Stimulated activated naive CD4-positive, alpha-beta T cell (primary cell): ENCODE results near the gene RDX.
"Not testable (repeated sequence)": the region's sequence is repeated elsewhere in the genome, so short reads cannot be mapped to it uniquely, and the experiment has no call there.

ENCODE experiments used
- DNase-seq, 6 experiments: peaks; one replicate each; lab custom pipeline; 2025; lab: John Stamatoyannopoulos, UW

Gene RDX

DNA sequence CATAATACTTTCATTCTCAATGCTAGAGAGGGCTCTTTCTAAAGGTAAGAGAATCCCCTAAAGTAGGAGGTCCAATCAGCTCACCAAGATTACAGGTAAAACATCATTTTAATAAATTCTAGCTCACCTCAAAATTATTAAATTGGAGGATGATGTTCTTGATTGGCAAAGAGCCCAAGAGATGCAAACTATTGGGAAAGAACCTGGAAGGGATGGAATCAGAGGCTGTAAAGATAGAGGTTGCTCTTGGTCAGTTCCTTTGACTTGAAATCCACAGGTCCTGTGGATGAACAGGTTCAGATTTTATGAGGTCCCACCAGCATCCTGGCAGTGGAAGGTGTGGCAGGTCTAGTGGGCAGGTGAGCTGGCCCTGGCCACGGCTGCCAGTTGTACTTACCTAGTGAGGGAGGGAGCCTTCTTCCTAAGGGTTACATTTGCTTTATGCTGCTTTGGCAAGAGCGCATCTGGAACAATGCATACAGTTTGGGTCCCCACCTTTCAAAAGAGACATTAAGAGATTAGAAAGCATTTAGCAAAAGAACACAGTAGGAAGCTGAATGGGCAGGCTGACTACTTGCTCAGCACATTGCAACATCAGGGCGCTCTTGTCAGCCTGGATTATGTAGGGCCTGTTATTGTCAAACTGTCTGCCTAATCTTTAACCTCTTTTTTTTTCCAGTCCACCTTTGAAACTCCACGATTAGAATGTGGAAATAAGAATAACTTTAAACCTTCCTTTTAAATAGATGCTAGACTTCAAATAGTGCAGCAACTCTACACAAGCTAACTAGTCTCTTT is 97.0 kb downstream of the RDX start:
- no peak for DNase-seq

DNA sequence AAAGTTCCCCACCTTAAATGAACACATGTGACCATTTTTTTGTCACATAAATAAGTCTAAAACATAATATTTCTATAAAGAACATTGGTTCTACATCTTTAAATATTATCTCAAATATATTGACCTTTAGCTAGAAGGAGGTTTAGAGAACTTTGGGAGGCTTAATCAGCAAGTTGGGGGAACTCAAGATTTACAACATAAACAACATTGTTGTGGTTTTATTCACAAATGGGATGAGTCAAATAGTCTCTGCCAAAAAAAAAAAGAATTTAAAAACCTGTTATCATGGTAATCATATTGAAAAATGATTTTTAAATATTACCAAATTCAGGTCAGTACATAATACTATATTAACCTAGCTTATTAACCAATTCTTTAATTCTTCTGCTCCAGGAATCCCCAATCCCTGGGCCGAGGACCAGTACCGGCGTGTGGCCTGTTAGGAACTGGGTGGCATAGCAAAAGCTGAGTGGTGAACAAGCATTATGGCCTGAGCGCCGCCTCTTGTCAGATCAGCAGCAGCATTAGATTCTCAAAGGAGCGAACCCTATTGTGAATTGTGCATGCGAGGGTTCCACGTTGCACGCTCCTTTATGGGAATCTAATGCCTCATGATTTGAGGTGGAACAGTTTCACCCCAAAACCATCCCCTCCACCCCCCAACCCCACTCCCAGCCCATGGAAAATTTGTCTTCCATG is 98.2 kb downstream of the RDX start:
- DNase-seq = no peak

DNA sequence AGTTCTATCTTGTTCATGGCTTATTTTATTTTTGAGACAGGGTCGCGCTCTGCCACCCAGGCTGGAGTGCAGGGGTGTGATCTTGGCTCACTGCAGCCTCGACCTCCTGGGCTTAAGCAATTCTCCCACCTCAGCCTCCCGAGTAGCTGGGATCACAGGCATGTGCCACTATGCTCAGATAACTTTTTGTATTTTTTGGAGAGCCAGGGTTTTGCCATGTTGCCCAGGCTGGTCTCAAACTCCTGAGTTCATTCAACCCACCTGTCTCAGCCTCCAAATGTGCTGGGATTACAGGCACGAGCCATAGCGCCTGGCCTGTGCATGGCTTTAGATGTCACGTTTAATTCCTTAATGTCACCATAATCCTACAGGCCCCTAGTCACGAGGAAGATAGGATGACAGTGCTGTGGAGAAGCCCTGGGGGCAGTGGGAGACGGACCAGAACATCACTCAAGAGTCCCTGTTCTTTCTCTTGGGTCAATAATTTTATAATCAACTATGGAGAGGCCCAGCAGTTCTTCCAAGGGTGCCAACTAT is 99.5 kb downstream of the RDX start:
- DNase-seq = no peak

DNA sequence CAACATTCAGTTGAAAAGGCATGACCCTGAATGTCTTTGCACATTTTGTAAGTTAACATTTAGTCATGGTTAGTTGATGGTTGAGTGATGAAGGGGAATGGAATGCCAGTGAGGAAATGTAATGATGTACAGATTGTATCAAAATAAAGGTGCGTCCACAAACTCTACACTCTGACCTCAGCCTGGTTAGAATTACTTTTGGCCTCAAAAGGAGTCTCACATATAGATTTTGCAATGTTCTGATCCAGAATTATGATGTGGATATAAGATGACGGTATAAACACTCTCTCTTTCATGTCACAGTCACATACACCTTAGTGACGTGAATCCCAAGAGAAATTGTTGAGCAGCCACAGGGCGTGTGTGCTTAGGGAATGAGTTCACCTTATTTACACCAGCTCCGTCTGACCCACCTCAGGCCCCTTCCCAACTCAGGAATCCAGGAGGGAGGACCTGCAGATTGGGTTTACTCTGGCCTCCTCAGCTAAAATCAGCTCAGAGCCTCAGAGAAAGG is 100.1 kb downstream of the RDX start:
- no peak for DNase-seq

DNA sequence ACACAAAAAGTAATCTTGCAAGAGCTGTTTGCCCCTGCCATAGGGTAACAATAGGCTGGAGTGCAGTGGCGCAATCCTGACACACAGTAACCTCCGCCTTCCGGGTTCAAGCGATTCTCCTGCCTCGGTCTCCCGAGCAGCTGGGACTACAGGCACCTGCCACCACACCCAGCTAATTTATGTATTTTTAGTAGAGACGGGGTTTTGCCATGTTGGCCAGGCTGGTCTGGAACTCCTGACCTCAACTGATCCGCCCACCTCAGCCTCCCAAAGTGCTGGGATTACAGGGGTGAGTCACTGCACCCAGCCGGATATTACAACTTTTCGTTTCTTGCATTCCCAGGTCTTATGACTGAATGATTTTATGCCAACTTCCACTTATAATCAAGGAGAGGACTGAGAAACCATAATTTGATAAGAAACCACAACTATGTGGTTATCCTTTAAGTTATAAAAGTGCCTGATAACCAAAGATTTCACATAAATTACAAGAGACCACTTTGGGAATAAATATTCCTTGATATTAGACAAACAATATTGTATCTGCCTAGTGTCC is 102.1 kb downstream of the RDX start:
- DNase-seq = not testable (repeated sequence)

DNA sequence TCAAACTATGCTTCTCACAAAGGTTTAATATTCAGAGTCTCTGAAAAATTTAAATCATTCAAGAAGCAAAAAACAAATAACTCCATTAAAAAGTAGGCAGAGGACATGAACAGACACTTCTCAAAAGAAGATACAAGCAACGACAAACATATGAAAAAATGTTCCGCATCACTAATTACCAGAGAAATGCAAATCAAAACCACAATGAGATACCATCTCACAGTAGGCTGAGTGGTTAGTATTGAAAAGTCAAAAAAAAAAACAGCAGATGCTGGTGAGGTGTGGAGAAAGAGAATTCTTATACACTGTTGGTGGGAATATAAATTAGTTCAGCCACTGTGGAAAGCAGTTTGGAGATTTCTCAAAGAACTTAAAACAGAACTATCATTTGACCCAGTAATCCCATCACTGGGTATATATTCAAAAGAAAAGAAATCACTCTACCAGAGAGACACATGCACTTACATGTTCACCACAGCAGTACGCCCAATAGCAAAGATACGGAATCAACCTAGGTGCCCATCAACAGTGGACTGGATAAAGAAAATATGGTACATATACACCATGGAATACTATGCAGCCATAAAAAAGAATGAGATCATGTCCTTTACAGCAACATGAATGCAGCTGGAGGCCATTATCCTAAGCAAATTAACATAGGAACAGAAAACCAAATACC is 103.7 kb downstream of the RDX start:
- not testable (repeated sequence) for DNase-seq

DNA sequence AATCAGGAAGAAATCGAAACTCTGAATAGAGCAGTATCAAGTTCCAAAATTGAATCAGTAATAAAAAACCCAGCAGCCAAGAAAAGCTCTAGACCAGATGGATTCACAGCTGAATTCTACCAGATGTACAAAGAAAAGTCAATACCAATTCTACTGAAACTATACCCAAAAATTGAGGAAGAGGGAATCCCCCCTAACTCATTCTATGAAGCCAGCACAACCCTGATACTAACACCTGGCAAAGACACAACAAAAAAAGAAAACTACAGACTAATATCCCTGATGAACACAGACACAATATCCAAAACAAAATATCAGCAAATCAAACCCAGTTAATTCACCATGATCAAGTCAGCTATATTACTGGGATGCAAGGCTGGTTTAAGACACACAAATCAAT is 105.5 kb downstream of the RDX start:
- DNase-seq = no peak

DNA sequence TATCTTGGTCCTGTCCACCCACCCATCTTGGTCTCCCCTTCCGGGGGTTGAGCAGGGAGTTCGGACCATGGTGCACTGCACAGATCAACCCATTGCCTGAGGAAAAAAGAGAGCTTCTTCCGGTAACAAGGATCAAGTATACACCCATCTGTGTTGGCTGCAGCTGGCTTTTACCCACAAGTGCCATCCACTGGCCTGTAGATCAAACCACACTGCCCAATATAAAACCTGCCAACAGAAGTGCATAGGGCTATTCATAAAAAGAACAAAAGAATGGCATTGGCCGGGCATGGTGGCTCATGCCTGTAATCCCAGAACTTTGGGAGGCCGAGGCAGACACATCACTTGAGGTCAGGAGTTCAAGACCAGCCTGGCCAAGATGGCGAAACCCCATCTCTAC is 108.7 kb downstream of the RDX start:
- no peak for DNase-seq

DNA sequence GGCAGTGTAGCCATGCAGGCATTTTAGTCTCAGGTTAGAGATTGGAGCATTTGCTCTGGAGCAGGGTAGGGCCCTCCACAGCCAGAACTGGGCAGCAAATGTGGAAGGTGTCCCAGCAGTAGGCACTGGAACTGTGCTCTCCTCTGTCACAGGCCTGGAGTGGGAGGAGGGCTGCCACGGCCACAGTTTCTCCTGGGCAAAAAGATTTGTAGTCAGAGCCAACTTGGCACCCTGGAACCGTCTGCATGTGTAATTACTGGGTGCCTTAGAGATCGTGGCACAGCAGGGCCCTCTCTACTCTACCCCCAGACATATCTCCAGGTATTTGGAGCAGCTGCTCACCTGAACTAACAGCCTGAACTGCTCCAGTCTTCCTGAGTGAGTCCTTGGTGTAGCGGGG is 109.5 kb downstream of the RDX start:
- no peak for DNase-seq

DNA sequence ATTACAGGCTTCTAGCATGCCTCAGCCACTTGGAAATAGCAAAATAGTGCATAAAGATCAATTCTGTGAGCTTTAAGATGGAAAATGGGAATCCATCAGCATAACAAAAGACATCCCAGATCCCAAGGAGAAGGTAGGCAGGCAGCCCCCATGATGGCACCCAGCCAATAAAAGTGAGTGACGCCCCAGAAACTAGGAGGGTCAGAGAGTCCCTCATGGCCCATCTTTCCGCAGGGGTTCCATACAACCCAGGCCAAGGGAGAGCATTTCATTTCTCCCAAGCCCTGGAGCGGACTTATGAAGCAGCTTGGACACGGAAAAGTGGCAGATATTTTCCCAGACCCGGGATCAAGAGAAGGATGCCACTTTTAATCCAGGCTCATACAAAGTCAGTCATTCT is 110.0 kb downstream of the RDX start:
- no peak for DNase-seq

DNA sequence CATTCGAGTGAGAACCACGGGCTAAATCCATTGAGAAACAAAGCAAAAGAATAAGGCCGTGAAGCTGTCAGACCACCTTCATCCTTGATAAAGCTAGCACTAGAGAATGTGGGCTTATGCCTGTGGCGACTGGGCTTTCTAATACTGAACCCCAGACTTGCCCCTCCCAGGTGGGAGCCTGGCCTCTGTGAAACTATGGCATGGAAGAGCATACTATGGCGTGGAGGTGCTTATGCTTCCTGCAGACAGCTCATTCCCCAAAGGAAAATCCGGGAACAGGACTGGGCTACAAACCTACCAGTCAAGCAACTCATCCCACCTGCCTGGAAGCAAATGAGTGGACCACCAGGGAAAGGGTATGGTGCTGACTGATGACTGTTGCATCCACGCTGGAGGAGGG is 110.8 kb downstream of the RDX start:
- no peak for DNase-seq

DNA sequence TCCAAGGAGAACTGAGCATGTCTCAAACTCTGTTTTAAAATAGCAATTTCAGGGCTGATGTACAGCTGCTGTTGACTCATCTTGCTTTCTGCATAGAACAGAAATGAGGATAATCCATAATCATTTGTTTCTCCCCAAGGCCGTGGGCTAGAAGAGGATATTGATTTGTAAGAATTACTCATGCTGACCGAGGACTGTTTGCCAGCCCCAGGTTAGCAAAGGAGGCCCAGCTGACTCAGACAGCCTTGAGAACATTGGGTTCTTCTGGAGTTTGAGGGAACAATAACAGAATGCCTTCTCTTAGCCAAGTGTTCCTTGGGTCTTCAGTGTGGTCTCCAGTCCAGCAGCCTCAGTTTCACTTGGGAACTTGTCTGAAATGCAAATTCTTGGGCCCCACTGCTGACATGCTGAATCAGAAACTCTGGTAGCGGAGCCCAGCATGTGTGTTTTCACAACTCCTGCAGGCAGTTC is 111.3 kb downstream of the RDX start:
- no peak for DNase-seq

DNA sequence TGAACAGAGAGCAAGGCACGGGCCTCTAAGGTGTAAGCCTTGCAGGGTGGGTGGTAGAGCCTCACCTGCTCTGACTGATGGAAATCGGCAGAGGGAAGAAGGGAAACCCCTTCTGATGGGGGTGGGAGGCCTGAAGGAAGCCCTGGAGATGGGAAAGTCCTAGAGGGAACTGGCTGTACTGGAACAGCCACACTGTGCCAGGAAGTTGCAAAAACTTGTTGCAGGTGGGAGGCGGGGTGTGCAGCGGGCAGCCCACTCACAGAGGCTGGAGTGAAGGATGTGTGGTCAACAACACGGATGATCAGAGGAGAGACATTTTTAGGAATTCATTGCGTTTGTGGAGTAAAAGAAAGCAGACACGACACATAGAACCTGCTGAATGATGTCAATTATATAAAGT is 112.0 kb downstream of the RDX start:
- DNase-seq = no peak

DNA sequence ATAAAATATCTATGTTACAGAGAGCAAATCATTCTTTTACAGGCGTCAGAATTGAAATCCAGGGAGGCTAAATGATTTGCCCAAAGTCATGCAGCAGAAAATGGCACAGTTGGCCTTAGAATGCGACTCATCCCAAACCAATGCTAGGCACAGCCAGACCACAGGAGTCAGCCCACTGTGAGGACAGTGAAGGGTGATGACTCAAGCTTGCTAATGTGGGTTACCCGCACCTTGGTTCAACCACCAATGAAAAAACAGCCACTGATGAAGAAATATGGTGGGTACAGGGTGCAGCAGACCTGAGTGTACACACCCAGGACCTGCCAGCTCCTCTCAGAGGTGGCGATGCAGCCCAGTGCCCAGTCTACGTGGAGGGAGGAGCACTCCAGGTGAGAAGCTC is 113.5 kb downstream of the RDX start:
- DNase-seq = no peak

DNA sequence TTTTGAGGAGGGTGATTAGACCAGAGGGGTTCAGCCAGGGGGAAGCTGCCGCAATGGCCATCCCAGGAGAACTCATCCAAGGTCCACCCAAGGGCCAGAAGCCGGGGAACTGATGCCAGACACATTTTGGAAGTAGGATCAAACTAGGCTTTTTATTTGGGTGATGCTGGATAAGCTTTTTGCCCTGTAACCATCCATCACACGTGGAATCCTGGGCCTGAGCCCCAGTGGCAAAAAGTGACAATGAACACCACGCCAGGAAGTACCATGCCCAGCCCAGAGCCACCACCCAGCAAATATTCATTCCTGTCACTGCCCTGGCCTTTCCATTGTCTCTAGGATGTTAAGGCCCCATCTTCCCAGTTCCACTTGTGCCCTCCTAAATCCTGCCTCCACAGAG is 117.3 kb downstream of the RDX start:
- DNase-seq = no peak

DNA sequence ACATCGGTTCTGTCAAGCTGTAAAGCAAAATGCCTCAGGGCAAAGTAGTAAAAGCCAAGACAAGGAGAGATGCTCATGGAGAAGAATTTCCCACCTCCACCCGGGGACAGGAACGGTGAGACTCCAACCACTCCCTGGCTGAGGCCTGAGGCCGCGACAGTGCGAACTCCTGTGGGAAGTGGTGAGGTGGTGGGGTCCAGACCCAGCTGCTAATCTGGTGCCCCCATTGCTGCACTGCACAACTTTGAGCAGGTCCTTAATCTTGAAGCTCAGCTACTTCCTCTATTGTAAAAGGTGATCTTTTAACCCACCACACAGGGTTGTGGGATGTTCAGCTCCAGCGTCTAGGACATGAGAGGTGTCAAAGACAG is 119.3 kb downstream of the RDX start:
- DNase-seq = no peak

DNA sequence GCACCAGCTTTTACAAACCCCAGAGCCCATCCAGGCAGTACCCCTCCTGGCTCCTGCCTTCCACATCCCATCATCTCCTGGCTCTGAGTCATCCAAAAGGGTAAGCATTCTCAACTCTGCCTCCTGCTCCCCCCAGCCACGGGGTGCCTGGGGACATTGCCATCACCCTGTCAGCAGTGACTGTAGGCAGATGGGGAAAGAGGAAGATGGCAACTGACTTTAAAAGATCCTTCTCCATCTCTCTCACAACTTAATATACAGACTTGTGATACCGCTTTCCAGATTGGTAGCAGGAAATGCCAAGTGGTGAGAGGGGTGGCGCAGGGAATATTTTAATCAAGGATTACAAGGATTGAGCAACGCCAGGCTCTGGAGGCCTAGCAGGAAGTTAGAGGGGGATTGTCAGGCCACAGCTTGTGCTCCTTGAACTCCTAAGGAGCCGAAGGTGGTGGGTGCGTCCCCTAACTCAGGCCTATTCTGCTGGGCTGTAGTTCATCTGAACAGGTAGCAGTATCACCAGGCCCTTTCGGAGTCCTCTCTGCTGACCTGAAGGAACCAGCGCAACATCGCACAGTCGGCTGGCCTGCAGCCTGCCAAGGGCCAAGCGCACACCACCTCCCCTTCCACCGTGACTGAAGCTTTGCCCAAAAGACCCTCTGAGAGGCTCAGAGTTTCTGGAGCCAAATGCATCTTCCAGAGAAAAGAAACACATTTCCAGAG is 119.9 kb downstream of the RDX start:
- no peak for DNase-seq

DNA sequence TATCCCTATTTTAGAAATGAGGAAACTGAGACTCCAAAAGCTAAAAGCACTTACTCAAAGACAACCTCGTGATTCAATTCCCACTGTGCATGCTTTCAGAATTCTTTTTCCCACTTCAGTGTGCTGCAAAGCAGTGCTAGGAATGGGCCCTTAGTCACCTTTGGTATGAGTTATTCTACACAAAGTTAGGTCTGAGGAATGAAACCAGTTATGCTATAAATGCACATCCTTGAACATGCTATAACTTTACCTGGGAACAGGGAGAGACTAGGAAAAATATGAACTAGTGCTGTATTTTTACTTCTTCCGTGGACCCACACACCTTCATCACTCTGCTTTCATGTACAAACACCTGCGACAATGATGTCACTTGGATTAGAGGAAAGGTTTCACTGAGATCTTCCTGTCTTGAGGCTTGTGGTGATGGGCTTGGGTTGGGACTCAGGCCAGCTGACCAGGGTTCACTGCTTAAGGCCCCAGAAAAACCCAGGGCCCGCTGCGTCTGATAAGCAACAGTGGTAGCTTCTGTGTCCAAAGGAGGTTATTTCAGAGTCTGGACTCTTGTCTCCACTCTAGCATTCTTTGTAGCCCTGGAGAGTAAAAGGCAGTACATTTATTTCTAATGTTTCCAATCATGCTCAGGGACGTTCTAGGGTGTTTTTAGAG is 121.6 kb downstream of the RDX start:
- DNase-seq = no peak

DNA sequence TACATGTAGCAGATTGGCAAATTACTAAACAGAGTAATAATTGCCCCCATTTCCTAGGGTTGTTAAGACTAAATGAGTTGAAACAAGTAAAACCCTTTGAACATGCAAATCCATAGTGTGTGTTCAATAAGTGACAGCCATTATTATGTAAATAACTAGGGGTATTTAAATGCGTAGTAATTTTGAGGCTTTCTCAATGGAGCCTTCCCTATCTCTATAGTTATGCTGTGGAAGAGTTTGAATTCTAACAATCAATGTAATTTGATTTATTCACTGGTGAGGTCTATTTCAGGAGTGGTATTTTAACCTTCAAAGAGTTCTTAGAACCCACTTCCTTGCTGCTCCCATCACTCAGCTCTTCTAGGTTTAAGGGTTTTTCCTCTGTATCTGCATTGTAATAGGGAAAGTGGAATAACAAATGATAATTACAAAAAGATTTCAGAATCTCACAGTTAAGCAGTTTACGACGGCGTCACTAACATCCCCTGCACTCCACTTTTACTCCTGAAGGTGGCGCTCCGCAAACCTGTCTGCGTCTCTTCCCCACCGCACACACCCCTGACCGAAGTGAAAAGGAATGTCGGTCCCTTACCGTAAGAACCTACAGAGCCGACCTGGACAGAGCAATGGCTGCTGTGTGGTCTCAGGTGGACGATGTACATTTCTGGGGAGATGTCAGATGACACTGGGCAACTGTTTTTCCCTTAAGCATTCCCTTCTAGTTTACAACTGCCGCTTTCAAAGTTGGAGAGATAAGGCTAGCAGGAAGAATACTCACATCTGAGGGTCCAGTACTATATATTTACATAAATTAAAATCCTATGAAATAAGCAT is 122.4 kb downstream of the RDX start:
- DNase-seq = peak in 5 of 6 experiments; percentile 10 to 41 (median 21)

DNA sequence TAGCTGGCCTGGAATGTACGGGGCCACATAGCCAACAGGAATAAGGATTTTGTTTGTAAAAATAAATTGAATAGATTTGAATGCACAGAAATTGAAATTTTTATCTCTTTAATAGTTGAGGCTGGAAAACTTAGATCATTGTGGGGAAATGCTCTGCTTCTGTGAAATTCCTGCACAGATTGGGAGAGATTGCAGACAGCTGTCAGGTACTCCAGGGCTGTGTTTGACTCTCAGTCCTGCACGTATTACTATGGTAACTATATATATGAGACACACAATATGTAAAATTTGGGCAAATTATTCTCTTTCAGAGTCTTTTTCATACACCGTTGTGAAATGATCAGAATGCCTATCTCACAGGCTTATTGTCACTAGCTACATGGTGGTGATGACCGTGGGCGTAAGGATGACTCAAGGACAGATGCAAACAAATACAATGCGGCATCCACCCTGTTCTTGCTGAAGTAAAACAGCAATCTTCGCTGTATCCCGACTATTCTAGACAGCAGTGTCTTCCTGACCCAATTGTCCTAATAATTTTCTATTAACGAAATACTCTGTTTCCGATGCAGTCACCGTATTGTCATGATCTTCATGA is 123.8 kb downstream of the RDX start:
- DNase-seq = no peak
